HepG2 (cell line): ENCODE results near the gene THRA. TPM values are rescaled to one million over a fixed set of nuclear protein-coding genes. Genes with fewer than 3 reads are reported as not detected.

Source experiments
- ESRRA ChIP-seq: sonication (generic); formaldehyde crosslinking; IDR thresholded peaks from 2 replicates; pipeline ENCODE4 v1.5.1; 2020; ENCODE audit warnings: mild to moderate bottlenecking, low read depth, missing genetic modification reagents
- JARID2 ChIP-seq: sonication (generic); formaldehyde crosslinking; IDR thresholded peaks from 2 replicates; pipeline ENCODE4 v1.8.1; 2023; ENCODE audit warnings: missing genetic modification reagents, inconsistent platforms; ENCODE audit not compliant: insufficient replicate concordance
- KAT2B ChIP-seq: fragments of 150-350 bp; IDR thresholded peaks from 2 replicates; pipeline ENCODE4 v1.6.1; 2014; ENCODE audit warnings: low read depth, low read length, borderline replicate concordance
- MAFF ChIP-seq: IDR thresholded peaks from 2 replicates; pipeline ENCODE4 v1.6.1; 2011; ENCODE audit warnings: low read depth, low read length, improper control_type of control experiment
- NFAT5 ChIP-seq: sonication (generic); formaldehyde crosslinking; IDR thresholded peaks from 2 replicates; pipeline ENCODE4 v1.4.0; 2020; ENCODE audit warnings: missing genetic modification reagents
- NR1H2 ChIP-seq: sonication (generic); formaldehyde crosslinking; IDR thresholded peaks from 2 replicates; pipeline ENCODE4 v1.8.1; 2022; ENCODE audit warnings: low read depth, missing genetic modification reagents, borderline replicate concordance
- POLR2AphosphoS5 ChIP-seq: IDR thresholded peaks from 2 replicates; pipeline ENCODE4 v1.6.1; 2012; ENCODE audit warnings: low read depth, low read length
- PRMT3 ChIP-seq: sonication (generic); formaldehyde crosslinking; IDR thresholded peaks from 2 replicates; pipeline ENCODE4 v1.8.1; 2022; ENCODE audit warnings: low read depth, mild to moderate bottlenecking, moderate library complexity, missing genetic modification reagents, borderline replicate concordance
- SIX4 ChIP-seq: sonication (generic); formaldehyde crosslinking; IDR thresholded peaks from 2 replicates; pipeline ENCODE4 v1.4.0; 2020; ENCODE audit warnings: missing genetic modification reagents
- ZNF75D ChIP-seq: sonication (generic); formaldehyde crosslinking; IDR thresholded peaks from 2 replicates; pipeline ENCODE4 v1.8.1; 2023; ENCODE audit warnings: missing genetic modification reagents, mild to moderate bottlenecking, borderline replicate concordance
- ZNF83 ChIP-seq: sonication (generic); formaldehyde crosslinking; IDR thresholded peaks from 2 replicates; pipeline ENCODE4 v1.4.0; 2020; ENCODE audit warnings: missing genetic modification reagents, mild to moderate bottlenecking, borderline replicate concordance
- ZSCAN12 ChIP-seq: sonication (generic); formaldehyde crosslinking; IDR thresholded peaks from 2 replicates; pipeline ENCODE4 v1.9.0; 2021; ENCODE audit warnings: mild to moderate bottlenecking, missing genetic modification reagents
- ZSCAN31 ChIP-seq: sonication (generic); formaldehyde crosslinking; IDR thresholded peaks from 2 replicates; pipeline ENCODE4 v1.5.0; 2020; ENCODE audit warnings: low read depth, mild to moderate bottlenecking, missing genetic modification reagents
- ZZZ3 ChIP-seq: sonication (generic); formaldehyde crosslinking; IDR thresholded peaks from 2 replicates; pipeline ENCODE4 v1.4.0; 2020; ENCODE audit warnings: missing genetic modification reagents, mild to moderate bottlenecking, borderline replicate concordance
- polyA plus RNA-seq, 8 experiments: library from polyadenylated mRNA; depleted of rRNA in 3 of 8; stranded (reverse) in 7 of 8; unstranded in 1 of 8; fragments of >200 nt; fragmentation: Illumina TruSeq in 4 of 8; extraction: Trizol in 4 of 8; gene quantifications; 2 replicates each; pipeline versions ENCODE4 v1.2.1 to v1.2.3, GENCODE V29; 2011 to 2016; ENCODE audit warnings: low read depth in 4 of 8, missing spikeins in 1 of 8, mixed read lengths in 1 of 8; ENCODE audit not compliant: insufficient read depth in 1 of 8
- total RNA-seq, 5 experiments: library from RNA; depleted of rRNA; stranded (reverse); fragments of >200 nt; fragmentation: Illumina TruSeq; extraction: Trizol; gene quantifications; 2 replicates each; pipeline ENCODE4 v1.2.3, GENCODE V29; 2016; ENCODE audit warnings: low read depth in 1 of 5
- TF ChIP-seq, protein P1 (sequence below): sonication (generic); formaldehyde crosslinking; IDR thresholded peaks from 2 replicates; pipeline ENCODE4 v1.5.0; 2020; ENCODE audit warnings: mild to moderate bottlenecking, missing genetic modification reagents
- TF ChIP-seq, protein P2 (sequence below): sonication (generic); formaldehyde crosslinking; IDR thresholded peaks from 2 replicates; pipeline ENCODE4 v1.5.1; 2020; ENCODE audit warnings: mild to moderate bottlenecking, missing genetic modification reagents, borderline replicate concordance
- TF ChIP-seq, protein P3 (sequence below): sonication (generic); formaldehyde crosslinking; IDR thresholded peaks from 2 replicates; pipeline ENCODE4 v1.8.0; 2022; ENCODE audit warnings: mild to moderate bottlenecking, missing genetic modification reagents, borderline replicate concordance
- TF ChIP-seq, protein P4 (sequence below): IDR thresholded peaks from 2 replicates; pipeline ENCODE4 v1.6.1; 2016; ENCODE audit warnings: missing biosample characterization, missing genetic modification reagents, low read depth

THRA gene
- total and polyA plus RNA-seq, 2 of the 13 experiments (the other 11 are each of a cell fraction or from before 2014, with no cell fraction given): 8.0 to 9.9 TPM

DNA sequence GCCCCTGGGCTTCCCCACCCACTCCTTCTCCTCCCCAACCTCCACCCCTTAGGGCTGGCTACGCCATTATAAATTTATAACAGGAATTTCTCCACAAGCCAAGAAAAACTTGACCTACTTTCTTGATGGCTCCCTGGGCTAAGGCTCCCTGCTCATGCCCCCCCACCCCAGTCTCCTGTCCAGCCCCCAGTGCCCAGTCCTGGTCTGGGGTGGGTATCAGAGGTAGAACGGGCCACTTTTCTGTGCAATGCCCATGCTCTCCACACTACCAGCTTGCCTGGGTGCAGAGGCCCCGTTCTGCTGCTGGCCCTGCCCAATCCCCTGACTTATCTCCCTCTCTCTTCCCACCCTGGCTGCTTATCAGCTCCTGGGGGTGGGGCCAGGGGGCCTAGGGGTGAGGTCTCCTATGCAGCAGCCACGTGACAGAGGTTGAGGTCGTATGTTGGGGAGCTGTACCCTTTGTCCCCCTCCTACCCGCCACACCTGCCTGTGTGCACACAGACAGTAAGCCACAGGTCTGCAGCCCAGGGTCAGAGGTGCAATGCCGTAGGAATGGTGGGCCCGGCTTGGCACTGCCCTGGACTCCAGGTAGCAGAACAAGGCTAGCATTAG lies 10.1 kb downstream of the THRA start (continued):
- TF ChIP-seq ESRRA (CRISPR knock-in tag) (peak; percentile 19; the same call in 1 of the 2 replicates), PRMT3 (CRISPR knock-in tag) (no peak), NFAT5 (no peak), ZNF75D (no peak), KAT2B (no peak), MAFF (no peak), JARID2 (no peak), ZSCAN31 (no peak), SIX4 (no peak), POLR2AphosphoS5 (peak; percentile 62), ZNF83 (CRISPR knock-in tag) (no peak), NR1H2 (no peak), ZZZ3 (CRISPR knock-in tag) (no peak), ZSCAN12 (CRISPR knock-in tag) (no peak)
- TF ChIP-seq, protein P1, sequence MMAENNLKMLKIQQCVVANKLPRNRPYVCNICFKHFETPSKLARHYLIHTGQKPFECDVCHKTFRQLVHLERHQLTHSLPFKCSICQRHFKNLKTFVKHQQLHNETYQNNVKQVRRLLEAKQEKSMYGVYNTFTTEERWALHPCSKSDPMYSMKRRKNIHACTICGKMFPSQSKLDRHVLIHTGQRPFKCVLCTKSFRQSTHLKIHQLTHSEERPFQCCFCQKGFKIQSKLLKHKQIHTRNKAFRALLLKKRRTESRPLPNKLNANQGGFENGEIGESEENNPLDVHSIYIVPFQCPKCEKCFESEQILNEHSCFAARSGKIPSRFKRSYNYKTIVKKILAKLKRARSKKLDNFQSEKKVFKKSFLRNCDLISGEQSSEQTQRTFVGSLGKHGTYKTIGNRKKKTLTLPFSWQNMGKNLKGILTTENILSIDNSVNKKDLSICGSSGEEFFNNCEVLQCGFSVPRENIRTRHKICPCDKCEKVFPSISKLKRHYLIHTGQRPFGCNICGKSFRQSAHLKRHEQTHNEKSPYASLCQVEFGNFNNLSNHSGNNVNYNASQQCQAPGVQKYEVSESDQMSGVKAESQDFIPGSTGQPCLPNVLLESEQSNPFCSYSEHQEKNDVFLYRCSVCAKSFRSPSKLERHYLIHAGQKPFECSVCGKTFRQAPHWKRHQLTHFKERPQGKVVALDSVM (CRISPR knock-in tag): no peak
- TF ChIP-seq, protein P2, sequence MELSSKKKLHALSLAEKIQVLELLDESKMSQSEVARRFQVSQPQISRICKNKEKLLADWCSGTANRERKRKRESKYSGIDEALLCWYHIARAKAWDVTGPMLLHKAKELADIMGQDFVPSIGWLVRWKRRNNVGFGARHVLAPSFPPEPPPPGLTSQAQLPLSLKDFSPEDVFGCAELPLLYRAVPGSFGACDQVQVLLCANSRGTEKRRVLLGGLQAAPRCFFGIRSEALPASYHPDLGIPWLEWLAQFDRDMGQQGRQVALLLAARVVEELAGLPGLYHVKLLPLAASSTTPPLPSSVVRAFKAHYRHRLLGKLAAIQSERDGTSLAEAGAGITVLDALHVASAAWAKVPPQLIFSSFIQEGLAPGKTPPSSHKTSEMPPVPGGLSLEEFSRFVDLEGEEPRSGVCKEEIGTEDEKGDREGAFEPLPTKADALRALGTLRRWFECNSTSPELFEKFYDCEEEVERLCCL (CRISPR knock-in tag): no peak
- TF ChIP-seq, protein P3, sequence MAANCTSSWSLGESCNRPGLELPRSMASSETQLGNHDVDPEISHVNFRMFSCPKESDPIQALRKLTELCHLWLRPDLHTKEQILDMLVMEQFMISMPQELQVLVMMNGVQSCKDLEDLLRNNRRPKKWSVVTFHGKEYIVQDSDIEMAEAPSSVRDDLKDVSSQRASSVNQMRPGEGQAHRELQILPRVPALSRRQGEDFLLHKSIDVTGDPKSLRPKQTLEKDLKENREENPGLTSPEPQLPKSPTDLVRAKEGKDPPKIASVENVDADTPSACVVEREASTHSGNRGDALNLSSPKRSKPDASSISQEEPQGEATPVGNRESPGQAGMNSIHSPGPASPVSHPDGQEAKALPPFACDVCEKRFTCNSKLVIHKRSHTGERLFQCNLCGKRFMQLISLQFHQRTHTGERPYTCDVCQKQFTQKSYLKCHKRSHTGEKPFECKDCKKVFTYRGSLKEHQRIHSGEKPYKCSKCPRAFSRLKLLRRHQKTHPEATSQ (CRISPR knock-in tag): no peak
- TF ChIP-seq, protein P4, sequence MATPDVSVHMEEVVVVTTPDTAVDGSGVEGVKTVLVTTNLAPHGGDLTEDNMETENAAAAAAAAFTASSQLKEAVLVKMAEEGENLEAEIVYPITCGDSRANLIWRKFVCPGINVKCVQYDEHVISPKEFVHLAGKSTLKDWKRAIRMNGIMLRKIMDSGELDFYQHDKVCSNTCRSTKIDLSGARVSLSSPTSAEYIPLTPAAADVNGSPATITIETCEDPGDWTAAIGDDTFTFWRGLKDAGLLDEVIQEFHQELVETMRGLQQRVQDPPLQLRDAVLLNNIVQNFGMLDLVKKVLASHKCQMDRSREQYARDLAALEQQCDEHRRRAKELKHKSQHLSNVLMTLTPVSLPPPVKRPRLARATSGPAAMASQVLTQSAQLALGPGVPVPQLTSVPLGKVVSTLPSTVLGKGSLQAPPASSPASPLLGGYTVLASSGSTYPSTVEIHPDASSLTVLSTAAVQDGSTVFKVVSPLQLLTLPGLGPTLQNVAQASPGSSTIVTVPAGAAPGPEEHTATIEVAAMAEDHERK (CRISPR knock-in tag): no peak
